NCI-H187 (cell line): Measurements from ENCODE around the gene FBLIM1.
A peak's percentile ranks its signal among the peaks of the same experiment; 100 is the strongest.

Experiments
- DNase-seq, 2 experiments: peaks; one replicate each; lab custom pipeline; 2025; lab: John Stamatoyannopoulos, UW

Gene FBLIM1

GRCh38 chr1:15758343-15758931 is at the start of gene FBLIM1:
FBLIM1 (plus strand) TSS chr1:15758795; CDS start chr1:15764984, 6,189 bp downstream.
- DNase-seq = no peak

GRCh38 chr1:15709226-15709625 is 49.4 kb upstream of the FBLIM1 start:
- no peak for DNase-seq

GRCh38 chr1:15712168-15712567 is 46.4 kb upstream of the FBLIM1 start:
- DNase-seq = no peak

GRCh38 chr1:15714406-15715136 is 44.0 kb upstream of the FBLIM1 start:
- DNase-seq = no peak

GRCh38 chr1:15717418-15718125 is 41.0 kb upstream of the FBLIM1 start:
- peak in 1 of 2 experiments; percentile 4 for DNase-seq

GRCh38 chr1:15718199-15718601 is 40.4 kb upstream of the FBLIM1 start:
- DNase-seq = no peak

- DNase-seq = no peak
Measured at GRCh38 chr1:15719381-15720120, 39.0 kb upstream of the FBLIM1 start.

GRCh38 chr1:15720861-15721260 is 37.7 kb upstream of the FBLIM1 start:
- DNase-seq = no peak

GRCh38 chr1:15722411-15722810 is 36.2 kb upstream of the FBLIM1 start:
- DNase-seq = no peak

- DNase-seq = no peak
Measured at GRCh38 chr1:15722836-15723532, 35.6 kb upstream of the FBLIM1 start.

- DNase-seq = no peak
Measured at GRCh38 chr1:15723631-15724246, 34.9 kb upstream of the FBLIM1 start.

- DNase-seq = no peak
Measured at GRCh38 chr1:15724949-15725880, 33.4 kb upstream of the FBLIM1 start.

GRCh38 chr1:15726508-15726907 is 32.1 kb upstream of the FBLIM1 start:
- DNase-seq = no peak

- DNase-seq = no peak
Measured at GRCh38 chr1:15727021-15727420, 31.6 kb upstream of the FBLIM1 start.

- no peak for DNase-seq
Measured at GRCh38 chr1:15727424-15727823, 31.2 kb upstream of the FBLIM1 start.

- no peak for DNase-seq
Measured at GRCh38 chr1:15727866-15728534, 30.6 kb upstream of the FBLIM1 start.

- no peak for DNase-seq
Measured at GRCh38 chr1:15728937-15729657, 29.5 kb upstream of the FBLIM1 start.

GRCh38 chr1:15730423-15730822 is 28.2 kb upstream of the FBLIM1 start:
- no peak for DNase-seq

GRCh38 chr1:15730936-15731335 is 27.7 kb upstream of the FBLIM1 start:
- DNase-seq = no peak
